Measurements from ENCODE around the gene EGLN3. TPM values are rescaled to one million over a fixed set of nuclear protein-coding genes. Genes with fewer than 3 reads are reported as not detected.

EGLN3 gene
- total and polyA plus RNA-seq, 10 of the 15 experiments (the other 5 are each of a cell fraction or from before 2014, with no cell fraction given), result 0.42 to 8.1 (median 2.0) TPM

DNA sequence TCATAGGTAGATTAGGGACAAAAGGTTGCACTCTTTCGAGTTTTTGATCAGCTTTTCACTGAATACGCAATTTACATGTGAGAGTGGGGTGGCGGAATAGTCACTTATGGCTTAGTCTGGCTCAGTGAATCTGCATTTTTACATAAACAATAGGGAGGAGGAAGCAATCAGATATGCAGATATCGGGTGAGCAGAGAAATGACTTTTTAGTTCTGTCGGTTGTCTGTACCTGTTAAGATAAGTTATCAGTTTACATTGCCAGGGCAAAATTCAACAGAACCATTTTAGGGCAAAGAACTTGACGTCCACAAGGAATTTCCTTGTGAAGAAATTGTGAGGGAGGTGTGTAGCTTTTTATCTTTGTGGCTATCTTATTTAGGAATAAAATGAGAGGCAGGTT, 15.4 kb upstream of the EGLN3 start:
- Histone ChIP-seq H3K79me2 (ENCODE audit: control insufficient read depth, insufficient read depth, low read length) (no peaks in the 10 kb centered on the region), H3K27ac (ENCODE audit: control insufficient read depth, insufficient read depth) (no peak overlapping the region), H3K4me1 (ENCODE audit: control insufficient read depth, insufficient read depth, low read length) (no peaks in the 10 kb centered on the region), H3K4me3 (no peak overlapping the region), H3K9ac (ENCODE audit: control insufficient read depth, insufficient read depth, low read length) (no peak overlapping the region), H3K9me3 (replicated peaks; ENCODE audit: control insufficient read depth, insufficient read depth, low read length) (no peaks in the 10 kb centered on the region; the same call in 1 of the 3 replicates), H3K36me3 (ENCODE audit: control insufficient read depth in 2 of 2, insufficient read depth in 2 of 2, low read length in 1 of 2) (no peaks in the 10 kb centered on the region), H2AFZ (ENCODE audit: control insufficient read depth, low read depth, low read length) (no peak overlapping the region), H4K20me1 (ENCODE audit: control insufficient read depth, insufficient read depth) (no peaks in the 10 kb centered on the region), H3K27me3 (replicated peaks in 1 of 2; ENCODE audit: control insufficient read depth in 2 of 2, insufficient read depth in 2 of 2, low read length in 1 of 2) (no peaks in the 10 kb centered on the region), H3K4me2 (ENCODE audit: control insufficient read depth, insufficient read depth) (no peak overlapping the region)
- ChIA-PET POLR2A (interaction anchor here (0.6 kb wide), 1 partner anchor 20 kb away, joined by 3 read pairs; no protein-coding TSS in a partner anchor), RAD21 (ENCODE audit: unreplicated experiment) (interaction anchor here (0.7 to 2.4 kb wide), 5 partner anchors 14 to 132 kb away, joined by 3 to 14 read pairs (median 3); no protein-coding TSS in a partner anchor), CTCF (interaction anchor here (1.4 to 2.8 kb wide), 3 partner anchors 25 to 132 kb away, joined by 3 to 23 read pairs (median 5); no protein-coding TSS in a partner anchor), SMC1A (ENCODE audit: uncharacterized antibody, unreplicated experiment) (interaction anchor here (0.9 to 2.4 kb wide), 5 partner anchors 10 to 88 kb away, joined by 3 to 8 read pairs (median 5); no protein-coding TSS in a partner anchor)
- FAIRE-seq (no peak), DNase-seq (ENCODE audit: low read depth, low spot score) (no peak), ATAC-seq (no peak)
- intact Hi-C loops (cut with micrococcal nuclease; ENCODE audit: unreplicated experiment), result no loop called here
- WGBS (ENCODE audit: insufficient coverage, insufficient replicate concordance, low lambda C conversion rate, missing lambda C conversion rate), result 34% methylated on average over 6 of the region's 6 CpGs
- TF ChIP-seq CHD2 (IDR thresholded peaks at IDR 0.05; ENCODE audit: borderline replicate concordance, low read depth, low read length) (no peak), SMC3 (IDR thresholded peaks at IDR 0.05; ENCODE audit: borderline replicate concordance, low read length) (no peak), JUND (IDR thresholded peaks at IDR 0.05; ENCODE audit: low read depth, low read length) (no peak), LARP7 (IDR thresholded peaks at IDR 0.05) (no peak), SUPT20H (IDR thresholded peaks at IDR 0.05; ENCODE audit: borderline replicate concordance, control insufficient read depth, low read depth, low read length) (no peak), JUNB (IDR thresholded peaks at IDR 0.05) (no peak), ZNF217 (IDR thresholded peaks at IDR 0.05) (no peak), NFYA (IDR thresholded peaks at IDR 0.05; ENCODE audit: borderline replicate concordance, low read depth, low read length) (no peak), ZBED1 (IDR thresholded peaks at IDR 0.05; ENCODE audit: borderline replicate concordance) (no peak)
- TF ChIP-seq, protein P1, sequence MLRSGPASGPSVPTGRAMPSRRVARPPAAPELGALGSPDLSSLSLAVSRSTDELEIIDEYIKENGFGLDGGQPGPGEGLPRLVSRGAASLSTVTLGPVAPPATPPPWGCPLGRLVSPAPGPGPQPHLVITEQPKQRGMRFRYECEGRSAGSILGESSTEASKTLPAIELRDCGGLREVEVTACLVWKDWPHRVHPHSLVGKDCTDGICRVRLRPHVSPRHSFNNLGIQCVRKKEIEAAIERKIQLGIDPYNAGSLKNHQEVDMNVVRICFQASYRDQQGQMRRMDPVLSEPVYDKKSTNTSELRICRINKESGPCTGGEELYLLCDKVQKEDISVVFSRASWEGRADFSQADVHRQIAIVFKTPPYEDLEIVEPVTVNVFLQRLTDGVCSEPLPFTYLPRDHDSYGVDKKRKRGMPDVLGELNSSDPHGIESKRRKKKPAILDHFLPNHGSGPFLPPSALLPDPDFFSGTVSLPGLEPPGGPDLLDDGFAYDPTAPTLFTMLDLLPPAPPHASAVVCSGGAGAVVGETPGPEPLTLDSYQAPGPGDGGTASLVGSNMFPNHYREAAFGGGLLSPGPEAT (IDR thresholded peaks at IDR 0.05; ENCODE audit: low read depth), result no peak
- TF ChIP-seq, protein P2, sequence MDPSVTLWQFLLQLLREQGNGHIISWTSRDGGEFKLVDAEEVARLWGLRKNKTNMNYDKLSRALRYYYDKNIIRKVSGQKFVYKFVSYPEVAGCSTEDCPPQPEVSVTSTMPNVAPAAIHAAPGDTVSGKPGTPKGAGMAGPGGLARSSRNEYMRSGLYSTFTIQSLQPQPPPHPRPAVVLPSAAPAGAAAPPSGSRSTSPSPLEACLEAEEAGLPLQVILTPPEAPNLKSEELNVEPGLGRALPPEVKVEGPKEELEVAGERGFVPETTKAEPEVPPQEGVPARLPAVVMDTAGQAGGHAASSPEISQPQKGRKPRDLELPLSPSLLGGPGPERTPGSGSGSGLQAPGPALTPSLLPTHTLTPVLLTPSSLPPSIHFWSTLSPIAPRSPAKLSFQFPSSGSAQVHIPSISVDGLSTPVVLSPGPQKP (IDR thresholded peaks at IDR 0.05; ENCODE audit: low read depth, low read length), result no peak
- TF ChIP-seq, protein P3, sequence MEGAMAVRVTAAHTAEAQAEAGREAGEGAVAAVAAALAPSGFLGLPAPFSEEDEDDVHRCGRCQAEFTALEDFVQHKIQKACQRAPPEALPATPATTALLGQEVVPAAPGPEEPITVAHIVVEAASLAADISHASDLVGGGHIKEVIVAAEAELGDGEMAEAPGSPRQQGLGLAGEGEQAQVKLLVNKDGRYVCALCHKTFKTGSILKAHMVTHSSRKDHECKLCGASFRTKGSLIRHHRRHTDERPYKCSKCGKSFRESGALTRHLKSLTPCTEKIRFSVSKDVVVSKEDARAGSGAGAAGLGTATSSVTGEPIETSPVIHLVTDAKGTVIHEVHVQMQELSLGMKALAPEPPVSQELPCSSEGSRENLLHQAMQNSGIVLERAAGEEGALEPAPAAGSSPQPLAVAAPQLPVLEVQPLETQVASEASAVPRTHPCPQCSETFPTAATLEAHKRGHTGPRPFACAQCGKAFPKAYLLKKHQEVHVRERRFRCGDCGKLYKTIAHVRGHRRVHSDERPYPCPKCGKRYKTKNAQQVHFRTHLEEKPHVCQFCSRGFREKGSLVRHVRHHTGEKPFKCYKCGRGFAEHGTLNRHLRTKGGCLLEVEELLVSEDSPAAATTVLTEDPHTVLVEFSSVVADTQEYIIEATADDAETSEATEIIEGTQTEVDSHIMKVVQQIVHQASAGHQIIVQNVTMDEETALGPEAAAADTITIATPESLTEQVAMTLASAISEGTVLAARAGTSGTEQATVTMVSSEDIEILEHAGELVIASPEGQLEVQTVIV (IDR thresholded peaks at IDR 0.05; ENCODE audit: borderline replicate concordance, partially characterized antibody), result no peak
- TF ChIP-seq, protein P4, sequence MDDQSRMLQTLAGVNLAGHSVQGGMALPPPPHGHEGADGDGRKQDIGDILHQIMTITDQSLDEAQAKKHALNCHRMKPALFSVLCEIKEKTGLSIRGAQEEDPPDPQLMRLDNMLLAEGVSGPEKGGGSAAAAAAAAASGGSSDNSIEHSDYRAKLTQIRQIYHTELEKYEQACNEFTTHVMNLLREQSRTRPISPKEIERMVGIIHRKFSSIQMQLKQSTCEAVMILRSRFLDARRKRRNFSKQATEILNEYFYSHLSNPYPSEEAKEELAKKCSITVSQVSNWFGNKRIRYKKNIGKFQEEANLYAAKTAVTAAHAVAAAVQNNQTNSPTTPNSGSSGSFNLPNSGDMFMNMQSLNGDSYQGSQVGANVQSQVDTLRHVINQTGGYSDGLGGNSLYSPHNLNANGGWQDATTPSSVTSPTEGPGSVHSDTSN (IDR thresholded peaks at IDR 0.05; ENCODE audit: insufficient replicate concordance, low read depth, low read length), result no peak
- in situ Hi-C loops (cut with MboI), result no loop called here
- no TSS peak for BruUV-seq (replicated peaks)

Measured in GM12878 (cell line).